ENCODE measurements around the gene PIP5K1C. TPM values are rescaled to one million over a fixed set of nuclear protein-coding genes. Genes with fewer than 3 reads are reported as not detected.

PIP5K1C gene
- total RNA-seq, 1 experiment from 2014 or later = 8.6 TPM

DNA sequence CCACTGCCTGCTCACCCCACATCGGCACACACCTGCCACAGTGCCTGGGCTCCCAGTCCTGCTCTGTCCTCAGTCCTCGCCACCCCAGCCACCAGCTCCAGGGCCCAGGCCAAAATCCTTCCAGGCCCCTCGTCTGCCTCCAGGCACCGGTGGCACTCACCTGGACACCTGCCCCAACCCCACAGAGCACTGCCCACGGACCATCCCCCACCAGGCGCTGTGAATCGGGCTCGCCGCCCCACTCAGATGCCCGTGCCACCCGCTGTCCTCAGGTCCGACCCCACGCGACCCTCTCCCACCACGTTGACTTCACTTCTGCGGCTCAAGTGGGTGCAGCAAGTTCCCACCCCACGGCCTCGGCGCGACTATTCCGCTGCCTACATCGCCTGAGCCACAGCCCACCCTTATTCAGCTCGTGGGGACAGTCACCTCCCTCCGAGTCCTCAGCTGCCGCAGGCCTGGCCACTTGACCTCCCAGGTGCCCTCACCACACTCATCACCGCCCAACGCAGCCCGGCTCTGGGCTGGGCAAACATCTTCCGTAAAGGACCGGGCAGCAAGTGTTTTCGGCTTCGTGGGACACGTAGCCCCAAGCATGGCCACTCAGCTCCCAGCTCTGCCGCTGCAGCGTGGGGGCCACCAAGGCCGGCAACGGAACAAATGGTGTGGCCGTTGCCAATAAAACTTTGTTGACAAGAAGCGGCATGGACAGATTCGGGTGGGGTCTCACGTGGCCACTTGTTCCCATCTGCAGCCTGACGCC is 5.7 kb downstream of the PIP5K1C start:
- DNase-seq (ENCODE audit: low read depth) = no peak

DNA sequence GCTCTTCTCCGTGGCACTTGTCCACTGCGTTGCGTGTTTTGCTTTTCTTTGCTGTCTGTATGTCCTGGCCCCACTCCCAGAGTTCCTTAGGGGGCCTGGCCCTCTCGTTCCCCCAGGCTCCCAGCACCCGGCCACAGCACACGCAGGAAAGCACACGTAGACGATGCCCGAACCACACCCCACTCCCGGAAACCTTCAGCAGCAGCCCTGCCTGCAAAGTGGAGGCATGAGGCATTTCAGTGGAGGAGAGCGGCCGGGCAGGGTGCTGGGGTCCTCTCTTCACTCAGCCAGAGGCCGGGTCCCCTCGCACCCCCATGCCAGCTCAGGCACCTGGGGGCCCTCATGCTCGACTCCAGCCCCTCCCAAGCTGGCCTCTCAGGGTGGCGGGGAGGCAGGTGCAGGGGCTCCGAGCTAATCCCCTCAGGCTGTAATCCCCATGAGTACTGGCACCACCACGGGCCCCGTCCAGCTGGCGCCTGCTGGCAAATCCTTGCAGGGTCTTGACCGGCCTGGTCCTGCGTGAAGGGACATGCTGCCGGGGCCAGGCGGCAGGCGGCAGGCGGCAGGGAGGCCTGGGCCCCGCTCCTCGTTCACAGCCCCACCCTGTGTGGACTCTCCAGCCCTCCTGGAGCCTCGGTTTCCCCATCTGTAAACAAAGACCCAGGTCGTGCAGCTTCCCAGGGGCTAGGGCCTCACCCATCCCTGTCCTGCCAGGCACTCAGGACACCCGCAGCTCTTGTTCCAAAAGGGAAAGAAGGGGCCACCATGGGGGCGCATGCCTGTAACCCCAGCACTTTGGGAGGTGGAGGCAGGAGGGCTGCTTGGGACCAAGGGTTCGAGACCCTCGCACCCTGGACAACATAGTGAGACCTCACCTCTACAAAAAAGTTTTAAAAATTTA is 7.0 kb downstream of the PIP5K1C start:
- DNase-seq (ENCODE audit: low read depth) = no peak

DNA sequence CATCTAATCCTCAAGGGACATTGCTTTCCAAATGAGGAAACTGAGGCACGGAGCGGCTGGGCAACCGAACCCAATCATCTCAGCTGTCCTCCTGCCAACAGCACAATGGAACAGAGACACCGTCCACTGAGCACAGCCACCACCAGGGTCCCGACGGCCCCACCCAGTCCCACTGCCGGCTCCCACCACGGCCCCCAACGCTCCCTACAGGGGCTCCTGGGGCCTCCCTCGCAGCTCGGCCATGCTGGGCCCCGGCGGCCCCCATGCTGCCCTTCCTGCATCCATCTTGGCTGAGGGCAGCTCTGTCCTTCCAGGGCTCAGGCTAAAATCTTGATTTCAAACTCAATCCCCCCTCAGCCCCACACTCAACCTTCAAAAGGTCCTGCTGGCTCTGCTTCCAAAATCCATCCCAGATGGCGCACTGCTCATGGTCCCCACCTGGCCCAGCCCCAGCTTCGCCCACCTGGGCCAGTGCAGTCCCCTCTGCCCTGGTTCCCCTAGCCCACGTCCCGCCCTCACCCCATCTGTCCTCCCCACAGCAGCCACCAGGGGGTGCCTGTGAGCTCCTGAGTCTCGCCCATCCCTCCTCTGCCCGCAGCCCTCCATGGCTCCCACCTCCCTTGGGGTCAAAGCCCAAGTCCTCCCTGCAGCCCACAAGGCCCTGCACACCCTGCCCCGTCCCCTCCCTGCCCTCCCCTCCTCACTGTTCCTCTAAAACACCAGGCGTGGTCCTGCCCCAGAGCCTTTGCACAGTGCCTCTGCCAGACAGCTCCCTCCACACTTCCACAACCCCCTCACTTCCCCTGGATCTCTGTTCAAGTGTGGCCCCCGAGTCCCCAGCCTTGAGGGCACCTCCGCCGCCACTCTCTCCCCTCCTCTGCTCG is 7.9 kb downstream of the PIP5K1C start:
- DNase-seq (ENCODE audit: low read depth) = no peak

DNA sequence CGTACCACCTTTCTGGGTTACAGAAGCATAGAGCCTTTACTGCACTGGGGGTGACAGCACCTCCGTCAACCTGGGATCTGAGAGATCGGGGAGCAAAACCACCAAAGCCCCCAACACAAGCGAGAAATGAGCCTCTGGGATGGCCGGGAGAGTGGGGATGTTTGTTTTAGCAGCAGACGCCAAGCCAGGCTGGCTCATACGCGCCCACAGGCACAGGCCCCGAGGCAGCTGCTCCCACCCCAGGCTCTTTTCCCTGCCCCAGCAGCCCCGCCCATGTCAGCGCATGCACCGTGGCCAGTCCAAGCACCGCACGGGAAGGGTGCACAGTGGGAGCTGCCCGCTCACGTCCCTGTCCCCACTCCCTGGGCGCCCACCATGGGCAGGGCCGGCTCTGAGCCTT is 8.5 kb downstream of the PIP5K1C start:
- no peak for DNase-seq (ENCODE audit: low read depth)

DNA sequence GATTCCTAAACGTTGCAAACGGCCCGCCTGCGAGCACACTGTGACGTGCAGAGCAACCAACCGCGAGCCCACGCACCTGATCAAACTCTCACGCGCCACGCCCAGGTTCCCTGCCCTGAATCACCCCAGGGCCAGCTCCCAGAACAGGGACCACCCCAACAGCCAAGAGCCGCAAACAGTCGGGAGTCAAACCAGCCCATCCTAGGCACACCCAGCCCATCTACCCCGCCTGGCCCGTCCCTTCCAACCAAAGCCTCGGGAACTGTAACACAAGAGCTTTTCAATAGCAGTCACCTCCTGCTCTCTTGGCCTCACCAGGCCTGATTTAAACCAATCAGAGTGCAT is 8.9 kb downstream of the PIP5K1C start:
- no peak for DNase-seq (ENCODE audit: low read depth)

DNA sequence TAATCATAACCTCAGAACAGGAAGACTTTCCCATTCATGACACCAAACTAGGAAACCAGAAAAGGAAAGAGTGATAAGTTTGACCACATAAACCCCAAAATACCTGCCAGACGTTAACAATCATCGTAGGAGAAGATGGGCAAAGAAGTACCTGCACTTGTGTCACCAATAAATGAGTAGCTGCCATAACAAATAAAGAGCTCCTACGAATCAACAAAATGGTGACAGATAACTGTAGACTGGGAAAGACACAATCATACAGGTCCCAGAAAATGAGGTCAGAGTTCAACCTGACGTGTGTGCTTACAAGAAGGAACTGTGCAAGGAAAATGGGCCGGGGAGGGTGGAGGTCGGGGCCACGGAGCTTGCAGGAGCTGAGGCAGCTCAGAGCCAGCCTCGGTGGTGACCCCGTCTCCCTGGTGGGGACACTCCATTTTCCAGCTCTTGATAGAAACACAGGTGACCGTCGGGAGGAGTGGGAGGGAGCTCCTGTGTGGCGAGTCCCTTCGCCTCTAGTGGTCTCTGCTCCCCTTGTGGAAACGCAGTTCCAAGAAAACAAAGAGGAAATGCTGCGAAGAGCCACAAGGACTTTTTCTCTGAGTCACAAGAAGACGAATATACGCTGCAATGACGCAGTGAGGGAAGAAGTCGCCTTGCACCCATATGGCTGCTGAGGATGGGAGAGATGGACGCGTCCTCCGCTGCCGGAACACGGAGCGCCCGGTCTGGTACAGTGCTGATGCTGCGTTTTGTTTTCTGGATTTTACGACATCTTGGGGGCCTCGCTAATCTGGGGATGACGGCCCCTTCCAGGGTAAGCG is 9.5 kb downstream of the PIP5K1C start:
- DNase-seq (ENCODE audit: low read depth) = no peak

DNA sequence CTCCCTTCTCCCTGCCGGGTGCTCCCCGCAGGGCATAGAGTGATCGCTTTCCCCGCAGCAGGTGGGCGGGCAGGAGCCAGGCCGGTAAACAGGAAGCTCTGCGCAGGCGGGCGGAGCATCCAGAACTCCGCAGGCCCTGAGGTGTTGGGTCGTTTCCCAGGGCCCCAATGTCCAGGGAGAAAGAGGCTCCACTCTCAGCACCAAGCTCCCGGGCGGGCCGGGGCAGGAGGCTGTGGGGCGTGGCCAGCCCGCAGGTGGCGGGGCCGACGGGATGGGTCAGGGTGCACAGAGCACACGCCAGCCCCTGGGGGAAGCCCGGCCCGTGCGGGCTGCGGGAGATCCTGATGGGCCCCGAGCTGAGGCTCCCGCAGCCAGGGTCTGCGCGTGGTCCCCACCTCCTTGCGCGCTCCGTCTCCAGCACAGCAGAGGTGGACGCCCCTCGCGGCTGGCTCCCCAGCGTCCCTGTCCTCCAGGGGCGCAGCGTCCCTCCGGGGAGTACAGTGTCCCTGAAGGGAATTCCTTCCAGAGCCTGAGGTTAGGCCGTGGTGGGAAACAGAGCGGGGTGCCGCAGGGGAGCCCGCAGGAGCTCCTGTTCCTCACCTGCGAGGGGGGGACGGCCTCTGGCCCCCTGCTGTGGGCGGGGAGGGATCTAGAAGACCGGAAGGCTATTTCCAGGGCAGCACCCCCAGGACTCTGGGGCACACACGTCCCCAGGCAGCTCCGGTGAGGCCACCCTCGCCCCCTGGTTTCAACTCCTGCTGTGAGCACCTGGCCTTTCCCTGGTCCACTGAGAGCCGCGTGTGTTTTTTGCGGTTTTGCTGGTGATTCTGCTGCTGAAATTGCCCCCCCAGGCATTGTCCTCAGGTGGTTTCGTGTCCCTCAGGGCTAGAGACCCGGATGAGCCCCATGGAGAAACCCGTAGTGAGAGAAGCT is 12.2 kb downstream of the PIP5K1C start:
- DNase-seq (ENCODE audit: low read depth) = no peak

DNA sequence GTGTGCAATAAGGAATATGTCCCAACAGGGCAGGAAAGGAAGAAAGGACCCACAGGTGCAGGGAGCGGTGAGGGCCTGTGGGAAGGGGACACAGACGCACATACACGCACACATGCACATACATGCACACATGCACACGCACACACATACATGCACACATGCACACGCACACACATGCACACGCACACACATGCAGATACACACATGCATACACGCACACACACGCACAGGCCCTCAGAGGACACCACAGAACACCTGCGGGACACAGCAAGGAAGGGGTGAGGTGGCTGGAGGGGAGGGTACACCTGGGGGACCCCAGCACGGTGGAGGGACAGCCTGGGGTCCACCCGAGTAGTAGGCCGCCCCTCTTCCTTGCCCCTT is 12.9 kb downstream of the PIP5K1C start:
- DNase-seq (ENCODE audit: low read depth) = no peak

DNA sequence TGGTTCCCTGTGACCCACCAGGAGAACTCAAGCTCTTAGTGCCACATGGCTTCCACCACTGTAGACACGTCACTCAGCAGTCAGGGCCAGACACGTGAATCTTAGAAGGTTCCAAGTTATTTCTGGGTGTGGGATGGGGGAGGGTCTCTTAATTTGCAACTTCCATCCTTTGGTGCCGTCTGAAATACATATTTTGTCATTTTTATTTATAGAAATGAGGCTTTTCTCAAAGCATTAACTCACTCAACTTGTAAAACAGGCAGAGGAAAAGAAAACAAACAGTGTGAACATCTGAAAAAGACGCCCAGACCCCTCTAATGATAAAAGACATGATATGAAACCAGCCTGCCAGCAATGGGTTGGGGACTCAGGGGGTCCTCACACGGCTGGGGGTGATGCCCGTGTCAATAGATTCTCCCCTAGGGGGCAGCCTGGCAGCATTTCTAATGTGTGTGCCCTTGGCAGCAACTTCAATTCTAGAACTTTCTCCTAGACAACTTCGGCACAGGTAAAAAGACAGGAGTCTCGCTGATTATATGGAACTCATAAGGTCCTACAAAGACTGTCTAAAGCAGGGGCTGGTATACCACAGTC is 15.4 kb downstream of the PIP5K1C start:
- DNase-seq (ENCODE audit: low read depth) = no peak

DNA sequence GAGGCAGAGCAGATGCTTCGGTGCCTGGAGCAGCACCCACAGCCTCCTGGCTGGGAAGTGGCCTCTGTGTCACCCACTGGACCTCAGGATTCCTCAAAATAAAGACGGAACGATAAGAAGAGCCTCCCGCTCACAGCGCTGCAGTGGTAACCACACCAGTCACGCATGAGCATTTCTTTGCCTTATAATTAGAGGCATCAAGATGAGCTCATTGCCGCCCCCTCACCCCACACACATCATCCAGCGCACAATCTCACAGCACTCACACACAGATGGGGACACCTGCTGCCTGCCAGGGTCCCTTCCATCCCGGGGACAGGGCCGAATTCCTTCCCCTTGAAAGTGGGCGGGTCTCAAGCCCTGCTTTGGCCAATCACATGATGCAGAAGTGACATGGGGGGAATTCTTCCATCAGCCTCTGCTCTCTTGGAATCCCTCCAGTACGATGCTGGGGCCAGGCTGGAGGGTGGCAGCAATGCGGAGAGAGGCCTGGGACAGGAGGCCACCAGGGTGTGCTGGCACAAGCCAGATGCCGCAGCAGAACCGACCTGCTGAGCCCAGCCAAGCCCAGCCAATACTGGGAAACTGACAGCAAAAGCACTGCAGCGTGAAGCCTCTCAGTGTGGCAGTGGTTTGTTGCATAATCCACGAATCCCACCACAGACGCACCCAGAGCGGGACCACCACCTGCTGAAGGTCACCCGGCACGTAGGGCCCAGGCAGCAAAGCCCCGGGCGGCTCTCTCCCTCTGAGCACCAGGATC is 16.0 kb downstream of the PIP5K1C start:
- DNase-seq (ENCODE audit: low read depth) = peak; percentile 88

DNA sequence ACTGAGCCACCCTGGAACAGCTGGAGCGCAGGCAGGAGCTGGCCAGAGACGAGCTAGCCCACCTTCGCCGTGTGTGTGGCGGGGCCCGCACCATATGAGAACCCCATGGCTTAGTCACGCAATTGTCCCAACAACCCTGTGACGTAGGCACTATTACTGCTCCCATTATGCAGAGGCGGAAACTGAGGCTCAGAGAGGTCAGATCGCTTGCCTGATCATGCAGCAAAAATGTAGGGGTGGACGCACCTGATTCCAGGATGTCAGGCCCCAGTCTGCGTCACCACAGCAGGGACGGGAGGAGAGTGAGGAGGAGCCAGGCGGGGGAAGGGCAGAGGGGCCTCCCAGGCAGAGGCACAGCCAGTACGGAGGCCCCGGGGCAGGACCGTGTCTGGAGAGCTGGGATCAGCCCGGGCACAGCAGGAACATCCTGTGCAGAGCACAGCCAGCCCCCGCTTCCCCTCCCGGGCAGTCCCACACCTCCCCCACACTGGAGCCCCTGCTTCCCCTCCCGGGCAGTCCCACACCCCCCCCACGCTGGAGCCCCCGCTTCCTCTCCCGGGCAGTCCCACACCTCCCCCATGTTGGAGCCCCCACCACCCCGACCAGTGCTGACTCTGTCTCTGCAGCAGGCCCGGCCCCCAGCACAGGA is 16.7 kb downstream of the PIP5K1C start:
- DNase-seq (ENCODE audit: low read depth) = peak; percentile 79

DNA sequence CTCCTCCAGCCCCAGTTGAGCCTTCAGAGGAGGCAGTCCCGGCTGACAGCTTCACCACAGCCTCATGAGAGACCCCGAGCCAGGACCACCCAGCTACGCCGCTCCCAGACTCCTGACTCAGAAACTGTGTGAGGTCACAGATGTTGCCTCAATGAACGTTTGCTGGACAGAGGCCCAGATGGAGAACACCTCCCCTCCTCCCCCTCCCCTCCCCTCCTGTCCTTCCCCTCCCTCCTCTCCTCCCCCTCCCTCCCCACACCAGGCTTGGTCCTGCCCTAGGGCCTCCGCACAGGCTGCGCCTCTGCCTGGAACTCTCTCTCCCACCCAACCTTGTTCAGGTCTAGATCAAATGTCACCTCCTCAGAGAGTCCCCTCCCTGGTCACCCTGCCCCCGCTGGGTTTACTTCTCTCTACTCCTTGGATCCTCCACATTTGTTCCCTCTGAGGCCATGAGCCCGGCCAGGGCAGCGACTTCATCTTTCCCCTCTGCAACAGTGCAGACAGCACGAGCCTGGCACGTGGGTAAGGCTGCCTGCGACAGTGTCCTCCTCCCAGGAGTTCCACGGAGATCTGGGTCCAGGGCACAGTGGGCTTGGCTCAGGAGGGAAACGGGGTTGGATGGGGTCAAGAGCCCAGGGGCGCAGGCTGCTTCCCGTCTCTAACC is 17.4 kb downstream of the PIP5K1C start:
- DNase-seq (ENCODE audit: low read depth) = no peak

DNA sequence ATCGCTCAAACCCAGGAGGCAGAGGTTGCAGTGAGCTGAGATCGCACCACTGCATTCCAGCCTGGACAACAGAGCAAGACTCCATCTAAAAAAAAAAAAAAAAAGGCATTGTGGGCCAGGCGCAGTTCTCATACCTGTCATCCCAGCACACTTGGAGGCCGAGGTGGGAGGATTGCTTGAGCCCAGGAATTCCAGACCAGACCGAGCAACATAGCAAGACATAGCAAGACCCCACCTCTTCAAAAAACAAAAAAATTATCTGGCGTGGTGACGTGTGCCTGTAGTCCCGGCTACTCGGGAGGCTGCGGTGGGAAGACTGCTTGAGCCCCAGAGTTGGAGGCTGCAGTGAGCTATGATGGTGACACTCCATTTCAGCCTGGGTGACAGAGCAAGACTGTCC is 18.0 kb downstream of the PIP5K1C start:
- DNase-seq (ENCODE audit: low read depth) = no peak

DNA sequence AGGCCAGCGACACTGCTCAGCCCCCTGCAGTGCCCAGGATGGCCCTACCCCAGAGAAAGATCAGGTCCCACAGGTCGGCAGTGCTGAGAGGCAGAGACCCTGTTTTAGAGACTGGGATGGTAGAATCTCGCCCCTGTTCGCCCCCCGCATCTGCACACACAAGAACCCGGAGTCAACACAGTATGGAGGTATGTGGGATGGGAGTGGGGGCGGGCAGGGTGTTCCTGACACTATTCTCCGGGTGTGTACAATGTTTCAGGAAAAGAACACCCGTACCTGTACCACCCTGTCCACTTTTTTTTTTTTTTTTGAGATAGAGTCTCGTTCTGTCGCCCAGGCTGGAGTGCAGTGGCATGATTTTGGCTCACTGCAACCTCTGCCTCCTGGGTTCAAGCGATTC is 19.3 kb downstream of the PIP5K1C start:
- DNase-seq (ENCODE audit: low read depth) = no peak

DNA sequence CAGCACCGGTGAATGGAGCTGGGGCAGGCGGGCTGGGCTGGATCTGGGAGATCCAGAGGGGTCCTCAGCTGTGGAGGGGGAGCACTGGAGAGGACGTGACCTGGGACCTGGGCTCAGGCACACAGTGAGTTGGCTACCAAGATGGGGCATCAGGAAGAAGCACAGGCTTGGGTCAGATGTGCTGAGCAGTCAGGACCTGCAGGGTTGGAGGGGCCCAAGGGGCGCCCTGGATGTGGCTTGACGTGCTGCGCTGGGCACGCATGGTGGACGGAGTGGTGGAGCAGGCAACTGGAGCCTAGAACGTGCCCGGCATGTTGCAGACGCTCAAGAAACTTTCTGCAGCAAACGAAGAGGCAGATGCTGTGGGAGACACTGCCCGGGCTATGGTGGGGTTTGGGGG is 20.7 kb downstream of the PIP5K1C start:
- no peak for DNase-seq (ENCODE audit: low read depth)

DNA sequence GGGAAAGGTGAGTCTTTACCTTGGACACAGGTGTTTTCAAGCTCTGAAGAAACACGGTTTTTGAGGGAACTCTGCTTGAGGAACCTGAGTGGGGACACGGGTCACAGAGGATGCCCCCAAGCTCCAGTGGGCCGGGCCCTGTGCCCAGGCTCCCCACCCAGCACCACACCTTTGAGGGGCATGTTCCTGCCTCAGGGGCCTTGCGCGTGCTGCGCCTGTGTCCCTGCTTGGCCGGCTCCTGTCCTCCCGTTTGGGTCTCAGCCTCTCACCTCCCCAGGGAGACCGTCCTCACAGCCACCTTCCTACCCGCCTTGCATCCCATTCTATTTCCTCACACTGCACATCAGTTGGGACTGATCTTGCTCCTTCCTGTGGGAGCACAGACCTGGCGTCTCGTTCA is 21.1 kb downstream of the PIP5K1C start:
- DNase-seq (ENCODE audit: low read depth) = no peak

DNA sequence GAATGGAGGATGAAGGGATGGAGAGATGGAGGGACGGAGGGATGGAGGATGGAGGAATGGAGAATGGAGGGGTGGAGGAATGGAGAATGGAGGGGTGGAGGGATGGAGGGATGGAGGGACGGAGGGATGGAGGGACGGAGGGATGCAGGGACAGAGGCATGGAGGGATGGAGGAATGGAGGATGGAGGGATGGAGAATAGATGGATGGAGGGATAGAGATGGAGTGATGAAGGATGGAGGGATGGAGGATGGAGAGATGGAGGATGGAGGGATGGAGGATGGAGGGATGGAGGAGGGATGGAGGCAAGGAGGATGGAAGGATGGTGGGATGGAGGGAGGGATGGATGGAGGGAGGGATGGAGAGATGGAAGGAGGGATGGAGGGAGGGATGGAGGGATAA is 22.1 kb downstream of the PIP5K1C start:
- DNase-seq (ENCODE audit: low read depth) = no peak

All from Daoy (cell line).